DND-41 (cell line): ENCODE results near the gene P4HA2.
"Not testable (repeated sequence)": the region's sequence is repeated elsewhere in the genome, so short reads cannot be mapped to it uniquely, and the experiment has no call there.

Experiments
- ATAC-seq: fragments of 200-7000 bp; cut with Tn5 transposase; 3 replicates; pipeline ENCODE4 v1.9.1; 2021; ENCODE audit warnings: low read depth; ENCODE audit not compliant: insufficient read depth
- DNase-seq: peaks from one replicate; pipeline ENCODE4 v3.0.0-alpha.2; 2020
- H2AFZ ChIP-seq: 2 replicates; pipeline ENCODE4 v1.6.0; 2012; ENCODE audit warnings: low read depth, low read length
- H3K27ac ChIP-seq: 2 replicates; pipeline ENCODE4 v1.5.1; 2012; ENCODE audit warnings: low read length, inconsistent platforms
- H3K27me3 ChIP-seq: fragments of 200-600 bp; sonication (generic); 2 replicates; pipeline ENCODE4 v1.6.0; 2012; ENCODE audit warnings: low read length, mild to moderate bottlenecking, inconsistent platforms; ENCODE audit not compliant: insufficient read depth, poor library complexity
- H3K36me3 ChIP-seq: 2 replicates; pipeline ENCODE4 v1.5.1; 2012; ENCODE audit warnings: low read length, inconsistent platforms; ENCODE audit not compliant: insufficient read depth
- H3K4me1 ChIP-seq: 2 replicates; pipeline ENCODE4 v1.5.1; 2012; ENCODE audit warnings: mild to moderate bottlenecking, low read length; ENCODE audit not compliant: insufficient read depth
- H3K4me2 ChIP-seq: 2 replicates; pipeline ENCODE4 v1.6.0; 2012; ENCODE audit warnings: mild to moderate bottlenecking, moderate library complexity, low read length, inconsistent platforms; ENCODE audit not compliant: insufficient read depth
- H3K4me3 ChIP-seq, 2 experiments: fragments of 200-600 bp in 1 of 2; shearing (Covaris generic) in 1 of 2; 2 replicates each; pipeline ENCODE4 v1.5.1; 2012 to 2016; ENCODE audit warnings: inconsistent platforms in 2 of 2, low read length in 2 of 2, mild to moderate bottlenecking in 2 of 2, low read depth in 1 of 2, moderate library complexity in 1 of 2
- H3K79me2 ChIP-seq: 2 replicates; pipeline ENCODE4 v1.6.0; 2012; ENCODE audit warnings: low read length, inconsistent platforms; ENCODE audit not compliant: insufficient read depth
- H3K9ac ChIP-seq: 2 replicates; pipeline ENCODE4 v1.6.0; 2012; ENCODE audit warnings: low read depth, mild to moderate bottlenecking, inconsistent platforms, low read length, moderate library complexity
- H3K9me3 ChIP-seq: 2 replicates; pipeline ENCODE4 v1.5.1; 2012; ENCODE audit warnings: low read length, moderate library complexity, mild to moderate bottlenecking, inconsistent platforms; ENCODE audit not compliant: insufficient read depth, severe bottlenecking
- H4K20me1 ChIP-seq: 2 replicates; pipeline ENCODE4 v1.6.0; 2012; ENCODE audit warnings: low read length; ENCODE audit not compliant: insufficient read depth
- CTCF ChIP-seq: IDR thresholded peaks from 2 replicates; pipeline ENCODE4 v1.5.1; 2012; ENCODE audit warnings: borderline replicate concordance, low read length, moderate library complexity, mild to moderate bottlenecking; ENCODE audit not compliant: poor library complexity, severe bottlenecking; ENCODE audit errors: extremely low read depth
- EZH2 ChIP-seq: IDR thresholded peaks from 3 replicates; pipeline ENCODE4 v1.6.1; 2012; ENCODE audit warnings: borderline replicate concordance, low read depth, mild to moderate bottlenecking, moderate library complexity, low read length, inconsistent platforms; ENCODE audit not compliant: severe bottlenecking

The P4HA2 gene

GRCh38 chr5:132156413-132156812, 71.2 kb downstream of the P4HA2 start:
- TF ChIP-seq CTCF (no peak), EZH2 (no peak)
- DNase-seq = no peak

GRCh38 chr5:132150565-132150964, 77.1 kb downstream of the P4HA2 start:
- Histone ChIP-seq H3K4me2 (no peak overlapping the region), H2AFZ (no peak overlapping the region), H3K9ac (no peak overlapping the region), H3K27ac (no peak overlapping the region), H3K79me2 (no peaks in the 10 kb centered on the region), H4K20me1 (no peaks in the 10 kb centered on the region), H3K9me3 (no peaks in the 10 kb centered on the region), H3K27me3 (peaks cover 3% of the 10 kb centered on the region), H3K36me3 (no peaks in the 10 kb centered on the region), H3K4me3 (no peak overlapping the region), H3K4me1 (no peaks in the 10 kb centered on the region)
- no peak for DNase-seq
- no peak for ATAC-seq
- TF ChIP-seq EZH2 = no peak
- TF ChIP-seq CTCF = no peak

More at GRCh38 chr5:132156413-132156812, 71.2 kb downstream of the P4HA2 start:
- no peaks in the 10 kb centered on the region for H3K9me3 ChIP-seq
- H3K27ac ChIP-seq = no peak overlapping the region
- H3K36me3 ChIP-seq = no peaks in the 10 kb centered on the region
- H3K4me1 ChIP-seq = no peaks in the 10 kb centered on the region
- H4K20me1 ChIP-seq = no peaks in the 10 kb centered on the region
- H3K9ac ChIP-seq = no peak overlapping the region
- no peak overlapping the region for H3K4me3 ChIP-seq
- no peaks in the 10 kb centered on the region for H3K79me2 ChIP-seq
- ATAC-seq = no peak
- no peak overlapping the region for H2AFZ ChIP-seq
- no peak overlapping the region for H3K4me2 ChIP-seq
- H3K27me3 ChIP-seq = no peaks in the 10 kb centered on the region

GRCh38 chr5:132147663-132148062, 80.0 kb downstream of the P4HA2 start:
- DNase-seq = no peak
- Histone ChIP-seq H3K4me1 (no peaks in the 10 kb centered on the region), H4K20me1 (no peaks in the 10 kb centered on the region), H3K9me3 (peaks cover 6% of the 10 kb centered on the region), H3K4me3 (no peak overlapping the region), H3K9ac (no peak overlapping the region), H3K27ac (no peak overlapping the region), H2AFZ (no peak overlapping the region), H3K79me2 (no peaks in the 10 kb centered on the region), H3K27me3 (peaks cover 3% of the 10 kb centered on the region), H3K36me3 (no peaks in the 10 kb centered on the region), H3K4me2 (no peak overlapping the region)
- no peak for ATAC-seq
- TF ChIP-seq CTCF (no peak), EZH2 (no peak)

- H2AFZ ChIP-seq, H3K4me1 ChIP-seq, ATAC-seq, H4K20me1 ChIP-seq, H3K27ac ChIP-seq, H3K4me3 ChIP-seq, H3K9ac ChIP-seq, H3K4me2 ChIP-seq, H3K36me3 ChIP-seq, H3K27me3 ChIP-seq, H3K9me3 ChIP-seq, H3K79me2 ChIP-seq, DNase-seq: not testable (repeated sequence)
These were observed 82.3 kb downstream of the P4HA2 start for GRCh38 chr5:132145326-132145725.
